Neutrophil (primary cell): ENCODE results near the gene ARIH2.

Experiments used
- H3K27ac ChIP-seq: fragments of 200-600 bp; sonication (generic); 2 replicates; pipeline ENCODE4 v1.5.1; 2016; ENCODE audit warnings: mild to moderate bottlenecking, moderate library complexity
- H3K27me3 ChIP-seq: fragments of 200-600 bp; sonication (generic); 2 replicates; pipeline ENCODE4 v1.6.0; 2016; ENCODE audit warnings: mild to moderate bottlenecking
- H3K36me3 ChIP-seq: fragments of 200-600 bp; sonication (generic); 2 replicates; pipeline ENCODE4 v1.5.1; 2017
- H3K4me1 ChIP-seq, 2 experiments: fragments of 200-600 bp in 1 of 2; sonication (generic) in 1 of 2; 1 replicate in 1 of 2; 2 replicates in 1 of 2; pipeline versions ENCODE4 v1.5.1 to v1.6.1; 2013 to 2016; ENCODE audit warnings: low read depth in 1 of 2, low read length in 1 of 2, mild to moderate bottlenecking in 1 of 2, moderate library complexity in 1 of 2; ENCODE audit not compliant: control insufficient read depth in 1 of 2, insufficient read depth in 1 of 2
- H3K4me3 ChIP-seq, 2 experiments: fragments of 200-600 bp in 1 of 2; sonication (generic) in 1 of 2; 1 replicate in 1 of 2; 2 replicates in 1 of 2; pipeline ENCODE4 v1.5.1; 2013 to 2016; ENCODE audit warnings: low read depth in 1 of 2, low read length in 1 of 2, mild to moderate bottlenecking in 1 of 2, moderate library complexity in 1 of 2
- H3K9me3 ChIP-seq: fragments of 200-600 bp; sonication (generic); 2 replicates; pipeline ENCODE4 v1.5.1; 2016
- CTCF ChIP-seq: fragments of 200-600 bp; sonication (generic); IDR thresholded peaks from 2 replicates; pipeline ENCODE4 v1.5.1; 2016; ENCODE audit warnings: antibody characterized with exemption

ARIH2 gene

GRCh38 chr3:48919215-48920138 lies 835 bp downstream of the ARIH2 start:
- peak; percentile 3 for TF ChIP-seq CTCF
- peak overlapping the region; percentile 89 to 96 for H3K4me3 ChIP-seq
- H3K27ac ChIP-seq: peak overlapping the region; percentile 98
- peaks cover 8% of the 10 kb centered on the region for H3K36me3 ChIP-seq
- no peaks in the 10 kb centered on the region for H3K9me3 ChIP-seq
- H3K27me3 ChIP-seq: no peaks in the 10 kb centered on the region
- H3K4me1 ChIP-seq: peaks cover 16 to 23% of the 10 kb centered on the region in 2 experiments

GRCh38 chr3:48926425-48927392 lies 8.1 kb downstream of the ARIH2 start:
- TF ChIP-seq CTCF: no peak
- Histone ChIP-seq H3K4me3 (no peak overlapping the region), H3K27ac (no peak overlapping the region), H3K4me1 (peaks cover 10 to 13% of the 10 kb centered on the region in 2 experiments), H3K36me3 (peaks cover 33% of the 10 kb centered on the region), H3K9me3 (no peaks in the 10 kb centered on the region), H3K27me3 (no peaks in the 10 kb centered on the region)

GRCh38 chr3:48927928-48928327 lies 9.3 kb downstream of the ARIH2 start:
- Histone ChIP-seq H3K27ac (peak overlapping the region; percentile 22), H3K27me3 (no peaks in the 10 kb centered on the region), H3K36me3 (peaks cover 33% of the 10 kb centered on the region), H3K4me3 (no peak overlapping the region), H3K4me1 (peaks cover 10 to 13% of the 10 kb centered on the region in 2 experiments), H3K9me3 (no peaks in the 10 kb centered on the region)
- TF ChIP-seq CTCF: no peak

GRCh38 chr3:48928679-48929078 lies 10.0 kb downstream of the ARIH2 start:
- no peak overlapping the region for H3K27ac ChIP-seq
- no peaks in the 10 kb centered on the region for H3K27me3 ChIP-seq
- TF ChIP-seq CTCF: no peak
- no peaks in the 10 kb centered on the region for H3K9me3 ChIP-seq
- peaks cover 33% of the 10 kb centered on the region for H3K36me3 ChIP-seq
- no peak overlapping the region for H3K4me3 ChIP-seq
- peaks cover 10 to 13% of the 10 kb centered on the region in 2 experiments for H3K4me1 ChIP-seq

GRCh38 chr3:48929358-48930035 lies 10.9 kb downstream of the ARIH2 start:
- Histone ChIP-seq H3K27me3 (no peaks in the 10 kb centered on the region), H3K9me3 (no peaks in the 10 kb centered on the region), H3K27ac (no peak overlapping the region), H3K36me3 (peaks cover 35% of the 10 kb centered on the region), H3K4me3 (no peak overlapping the region), H3K4me1 (peaks cover 10 to 13% of the 10 kb centered on the region in 2 experiments)
- no peak for TF ChIP-seq CTCF
